Measurements from ENCODE around the gene NRG2. TPM values are rescaled to one million over a fixed set of nuclear protein-coding genes. Genes with fewer than 3 reads are reported as not detected.

The NRG2 gene
- total and polyA plus RNA-seq, 2 of the 4 experiments (the other 2 are of a cell fraction), result 0.18 TPM; not detected in 1

GRCh38 chr5:139951296-139951924, 91.7 kb downstream of the NRG2 start:
- in situ Hi-C loops (cut with MboI; ENCODE audit: low sequenced_read_pairs), result no loop called here
- CTCF ChIA-PET, result interaction anchor here (1.2 kb wide), 1 partner anchor 14 kb away, joined by 3 read pairs; no protein-coding TSS in a partner anchor
- H3K56ac ChIP-seq (ENCODE audit: extremely low read depth, insufficient read depth, low read length), result no peak overlapping the region

More at GRCh38 chr5:139951296-139951924, 91.7 kb downstream of the NRG2 start:
- no peak overlapping the region for H3K4ac ChIP-seq (ENCODE audit: low read depth, low read length)
- no peak overlapping the region for H4K5ac ChIP-seq (ENCODE audit: low read depth, low read length)
- H2BK5ac ChIP-seq (ENCODE audit: low read depth, low read length, poor library complexity, severe bottlenecking), result no peak overlapping the region
- no peak overlapping the region for H2AK9ac ChIP-seq (replicated peaks; ENCODE audit: low read depth, low read length, poor library complexity)
- no peak overlapping the region for H3K23ac ChIP-seq (ENCODE audit: low read depth, low read length)
- ATAC-seq (ENCODE audit: low read depth), result no peak
- no peak overlapping the region for H3K9ac ChIP-seq (ENCODE audit: low read depth, low read length)
- POLR2A ChIA-PET (ENCODE audit: unreplicated experiment), result no interaction called here
- no peak overlapping the region for H3K18ac ChIP-seq (ENCODE audit: low read depth, low read length)
- no peak overlapping the region for H3K27ac ChIP-seq (ENCODE audit: insufficient read depth, low read length)
- no peak for TF ChIP-seq ELK1 (IDR thresholded peaks at IDR 0.05; ENCODE audit: borderline replicate concordance, low read depth, low read length)
- dilution Hi-C loops (cut with HindIII; ENCODE audit: low sequenced_read_pairs, unreplicated experiment), result no loop called here
- no peak overlapping the region for H2AFZ ChIP-seq (replicated peaks; ENCODE audit: low read length, poor library complexity)
- no peaks in the 10 kb centered on the region for H3K36me3 ChIP-seq (ENCODE audit: control insufficient read depth, insufficient read depth, low read length)
- no TSS peak for BruUV-seq (replicated peaks)
- H3K9me3 ChIP-seq (ENCODE audit: control insufficient read depth, insufficient read depth, low read length), result no peaks in the 10 kb centered on the region
- no peak overlapping the region for H4K8ac ChIP-seq (ENCODE audit: low read depth in 2 of 2, low read length in 2 of 2)
- H3K4me2 ChIP-seq (ENCODE audit: low read depth, low read length), result no peak overlapping the region
- no peaks in the 10 kb centered on the region for H3K79me1 ChIP-seq (ENCODE audit: low read depth in 1 of 2, low read length in 2 of 2)
- H4K91ac ChIP-seq (ENCODE audit: insufficient read depth, low read depth, low read length), result no peak overlapping the region
- 0 out of 2 replicates have a peak, but pooled peaks cover 3% of the 10 kb centered on the region for H3K9me1 ChIP-seq (ENCODE audit: insufficient read depth, low read length)
- no peaks in the 10 kb centered on the region for H3K4me1 ChIP-seq (ENCODE audit: control insufficient read depth, insufficient read depth, low read length)
- WGBS, 2 experiments (ENCODE audit: extremely low coverage in 2 of 2, insufficient read length in 1 of 2), result 60% methylated on average over 1 of the region's 6 CpGs; no CpG with 5 or more reads in 1 of the 2 experiments
- no peak overlapping the region for H2AK5ac ChIP-seq (ENCODE audit: low read depth, low read length)
- H3K27me3 ChIP-seq (ENCODE audit: control insufficient read depth, insufficient read depth, low read length), result peaks cover 47% of the 10 kb centered on the region
- H2BK15ac ChIP-seq (ENCODE audit: low read depth, low read length), result no peak overlapping the region
- no peak for DNase-seq
- H3K14ac ChIP-seq (replicated peaks; ENCODE audit: low read depth, low read length), result no peak overlapping the region
- H4K20me1 ChIP-seq (ENCODE audit: insufficient read depth, low read length), result no peaks in the 10 kb centered on the region; the same call in 1 of the 2 replicates
- H2BK120ac ChIP-seq (ENCODE audit: low read depth, low read length), result no peak overlapping the region
- H2BK20ac ChIP-seq (ENCODE audit: low read depth, low read length), result no peak overlapping the region
- no peak overlapping the region for H3K4me3 ChIP-seq (ENCODE audit: insufficient read depth, low read depth, low read length)
- intact Hi-C loops (cut with micrococcal nuclease), result no loop called here

All from IMR-90 (cell line).